GM12864 (cell line): ENCODE results near the gene NDUFA6.

Experiments used
- DNase-seq: peaks from one replicate; pipeline ENCODE4 v3.0.0-alpha.2; 2011; ENCODE audit warnings: low read depth
- H3K4me3 ChIP-seq: 2 replicates; pipeline ENCODE4 v1.5.1; 2011; ENCODE audit warnings: mild to moderate bottlenecking, low read depth, low read length, control low read depth
- TF ChIP-seq, protein P1 (sequence below): IDR thresholded peaks from 2 replicates; pipeline ENCODE4 v1.5.1; 2011; ENCODE audit warnings: low read depth, mild to moderate bottlenecking, moderate library complexity, low read length, control low read depth, inconsistent platforms; ENCODE audit errors: missing control alignments

The NDUFA6 gene

DNA sequence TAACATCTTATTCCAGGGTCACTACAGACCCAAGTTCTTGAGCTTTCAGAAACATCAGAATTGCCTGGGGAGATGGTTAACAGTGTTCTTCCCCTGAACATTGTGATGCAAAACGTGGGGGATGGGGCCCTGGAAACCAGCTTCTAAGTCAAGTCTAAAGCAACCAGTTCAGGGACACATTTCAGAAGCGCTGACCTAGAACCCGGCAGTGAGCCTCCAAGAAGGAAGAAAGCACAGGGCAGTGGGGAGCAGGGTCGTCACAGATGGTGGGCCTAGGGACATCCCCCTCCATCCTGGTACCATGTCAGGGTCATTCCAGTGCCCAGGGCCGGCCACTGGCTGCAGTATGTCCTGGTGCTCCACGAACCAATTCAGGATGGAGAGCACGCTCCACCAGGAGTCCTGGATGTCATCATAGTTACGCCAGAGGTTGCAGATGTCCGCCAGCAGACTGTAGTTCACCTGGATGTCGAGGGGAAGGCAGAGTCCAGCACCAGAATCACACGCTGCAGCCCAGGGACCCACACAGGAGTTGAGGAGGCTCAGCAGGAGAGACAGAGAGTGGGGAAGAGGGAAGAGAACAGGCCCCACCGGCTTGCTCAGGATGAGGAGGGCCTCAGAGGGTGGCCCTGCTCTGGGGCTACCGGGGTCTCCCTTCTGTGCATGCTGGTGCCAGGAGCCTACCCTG, 25.0 kb downstream of the NDUFA6 start:
- DNase-seq: no peak
- no peak overlapping the region for H3K4me3 ChIP-seq
- TF ChIP-seq, protein P1, sequence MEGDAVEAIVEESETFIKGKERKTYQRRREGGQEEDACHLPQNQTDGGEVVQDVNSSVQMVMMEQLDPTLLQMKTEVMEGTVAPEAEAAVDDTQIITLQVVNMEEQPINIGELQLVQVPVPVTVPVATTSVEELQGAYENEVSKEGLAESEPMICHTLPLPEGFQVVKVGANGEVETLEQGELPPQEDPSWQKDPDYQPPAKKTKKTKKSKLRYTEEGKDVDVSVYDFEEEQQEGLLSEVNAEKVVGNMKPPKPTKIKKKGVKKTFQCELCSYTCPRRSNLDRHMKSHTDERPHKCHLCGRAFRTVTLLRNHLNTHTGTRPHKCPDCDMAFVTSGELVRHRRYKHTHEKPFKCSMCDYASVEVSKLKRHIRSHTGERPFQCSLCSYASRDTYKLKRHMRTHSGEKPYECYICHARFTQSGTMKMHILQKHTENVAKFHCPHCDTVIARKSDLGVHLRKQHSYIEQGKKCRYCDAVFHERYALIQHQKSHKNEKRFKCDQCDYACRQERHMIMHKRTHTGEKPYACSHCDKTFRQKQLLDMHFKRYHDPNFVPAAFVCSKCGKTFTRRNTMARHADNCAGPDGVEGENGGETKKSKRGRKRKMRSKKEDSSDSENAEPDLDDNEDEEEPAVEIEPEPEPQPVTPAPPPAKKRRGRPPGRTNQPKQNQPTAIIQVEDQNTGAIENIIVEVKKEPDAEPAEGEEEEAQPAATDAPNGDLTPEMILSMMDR: no peak

DNA sequence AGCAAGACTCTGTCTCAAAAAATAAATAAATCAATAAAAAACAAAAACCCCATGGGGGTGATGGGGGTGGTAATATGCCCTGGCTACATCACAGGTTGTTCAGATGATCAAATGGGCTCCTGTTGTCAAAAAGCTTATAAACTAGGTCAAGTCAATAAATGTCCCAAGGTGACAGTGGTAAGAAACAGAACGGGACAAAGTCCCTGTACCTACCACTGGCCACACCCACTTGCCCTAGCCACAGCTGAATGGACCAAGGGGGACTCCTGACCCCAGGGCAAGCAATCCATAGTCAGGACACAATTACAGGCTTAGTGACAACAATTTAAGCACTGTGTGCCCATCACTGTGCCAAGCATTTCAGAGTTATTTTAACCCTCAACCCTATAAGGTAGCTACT, 25.9 kb downstream of the NDUFA6 start:
- TF ChIP-seq, protein P1: no peak
- H3K4me3 ChIP-seq: no peak overlapping the region
- DNase-seq: no peak

DNA sequence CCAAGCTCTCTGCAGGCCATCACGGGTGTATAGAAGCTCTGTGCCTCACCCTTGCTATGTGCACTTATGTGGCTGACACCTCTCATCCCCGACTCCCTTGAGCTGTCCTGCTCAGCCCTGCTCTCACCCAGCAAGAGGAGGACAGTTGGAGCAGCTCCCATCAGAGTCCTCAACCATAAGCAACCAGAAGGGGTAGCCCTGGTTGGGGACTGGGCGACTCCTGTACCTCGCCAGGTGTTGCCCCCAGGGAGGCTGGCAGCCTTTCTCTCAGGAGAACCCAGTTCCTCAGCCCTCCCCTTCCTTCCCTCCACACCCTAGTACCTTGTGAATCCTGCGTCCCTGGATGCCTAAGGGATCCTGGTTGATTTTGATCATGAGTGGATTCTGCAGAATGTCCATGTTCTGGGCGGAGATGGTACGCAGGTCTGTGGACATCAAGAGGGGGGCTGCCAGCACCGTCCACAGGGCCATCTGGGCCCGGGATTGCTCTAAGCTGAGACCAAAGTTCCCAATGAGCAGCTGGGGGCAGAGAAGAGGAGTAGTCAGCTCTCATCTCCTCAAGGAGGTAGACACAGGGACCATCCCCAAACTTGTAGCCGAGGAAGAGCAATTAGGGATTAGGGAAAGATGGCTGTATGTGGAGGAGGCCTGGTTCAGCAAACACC, 27.9 kb downstream of the NDUFA6 start:
- no peak for DNase-seq
- TF ChIP-seq, protein P1: no peak
- no peak overlapping the region for H3K4me3 ChIP-seq

DNA sequence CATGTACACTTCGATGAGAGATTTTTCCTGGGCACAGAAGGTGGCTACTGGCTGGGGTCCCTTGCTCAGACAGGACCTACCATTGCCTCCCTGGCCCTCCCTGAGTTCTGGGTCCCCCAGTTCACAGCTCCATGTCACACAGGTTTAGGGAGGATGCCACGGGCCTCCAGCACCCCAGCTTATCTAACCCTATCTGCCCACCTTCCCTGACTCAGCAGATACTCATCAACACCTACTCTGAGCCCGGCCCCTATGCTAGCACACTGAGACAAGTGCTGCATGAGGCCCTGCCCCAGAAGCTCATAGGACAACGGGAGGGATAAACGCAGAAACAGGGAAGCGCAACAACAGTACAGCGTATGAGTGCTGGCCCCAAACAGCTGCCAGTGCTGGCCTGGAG, 29.5 kb downstream of the NDUFA6 start:
- no peak for DNase-seq
- TF ChIP-seq, protein P1: no peak
- no peak overlapping the region for H3K4me3 ChIP-seq

DNA sequence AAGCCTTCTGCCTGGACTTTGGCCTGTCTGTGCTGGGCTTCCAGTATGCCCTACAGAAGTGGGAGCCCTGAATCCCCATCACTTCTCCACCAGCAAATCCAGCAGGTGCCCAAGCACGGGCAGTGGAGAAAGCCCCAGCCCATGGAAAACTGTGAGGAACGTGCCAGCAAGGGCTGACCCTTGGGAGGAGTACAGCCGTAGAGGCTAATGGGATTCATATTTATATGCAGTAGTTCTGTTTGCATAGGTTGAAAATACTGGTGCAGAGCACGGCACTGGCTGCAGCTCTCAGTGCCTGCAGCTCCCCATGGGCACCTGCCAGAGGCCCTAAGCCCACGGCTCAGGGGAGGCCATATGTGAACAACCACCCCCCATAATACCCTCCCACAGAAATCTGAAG, 30.1 kb downstream of the NDUFA6 start:
- TF ChIP-seq, protein P1: no peak
- H3K4me3 ChIP-seq: no peak overlapping the region
- no peak for DNase-seq

DNA sequence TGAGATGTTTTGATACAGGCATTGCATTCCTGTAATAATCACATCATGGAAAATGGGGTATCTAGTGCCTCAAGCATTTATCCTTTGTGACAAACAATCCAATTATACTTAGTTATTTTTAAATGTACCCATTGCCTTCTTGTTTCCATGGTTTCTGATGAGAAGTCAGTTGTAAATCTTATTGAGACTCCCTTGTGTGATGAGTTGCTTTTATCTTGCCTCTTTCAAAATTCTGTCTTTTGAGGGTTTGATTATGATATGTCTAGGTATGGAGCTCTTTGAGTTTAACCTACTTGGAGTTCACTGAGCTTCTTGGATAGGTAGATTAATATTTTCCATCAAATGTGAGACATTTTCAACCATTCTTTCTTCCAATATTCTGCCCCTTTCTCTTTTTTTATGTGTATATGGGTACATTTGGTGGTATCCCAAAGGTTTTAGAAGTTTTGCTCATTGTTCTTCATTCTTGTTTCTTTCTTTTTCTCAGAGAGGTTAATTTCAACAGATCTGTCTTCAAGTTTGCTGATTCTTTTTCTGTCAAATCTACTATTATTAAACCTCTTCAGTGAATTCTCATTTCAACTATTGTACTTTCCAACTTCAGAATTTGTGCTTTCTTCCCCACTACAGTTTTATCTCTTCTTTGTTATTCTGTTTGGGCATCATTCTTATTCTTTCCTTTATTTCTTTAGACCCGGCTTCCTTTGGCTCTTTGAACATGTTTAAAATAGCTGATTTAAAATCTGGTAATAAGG, 33.6 kb downstream of the NDUFA6 start:
- DNase-seq: no peak
- TF ChIP-seq, protein P1: no peak
- H3K4me3 ChIP-seq: no peak overlapping the region
